Activated T-cell treated with anti-CD3 and anti-CD28 coated beads, Interleukin-2, amount 50 U/mL, for 24 hours (primary cell): Measurements from ENCODE around the gene SREBF1.

ENCODE experiments used
- DNase-seq: peaks from one replicate; pipeline ENCODE4 v3.0.0-alpha.2; 2020
- H3K27ac Mint-ChIP-seq: 2 replicates; pipeline ENCODE4 v1.8.0; 2020; ENCODE audit warnings: mild to moderate bottlenecking, mixed read lengths
- H3K27me3 Mint-ChIP-seq: 2 replicates; pipeline ENCODE4 v1.8.0; 2020; ENCODE audit warnings: mixed read lengths
- H3K36me3 Mint-ChIP-seq: 2 replicates; pipeline ENCODE4 v1.8.0; 2020; ENCODE audit warnings: low read depth, mixed read lengths
- H3K4me1 Mint-ChIP-seq: 2 replicates; pipeline ENCODE4 v1.8.0; 2020; ENCODE audit warnings: low read depth, mixed read lengths
- H3K4me3 Mint-ChIP-seq: 2 replicates; pipeline ENCODE4 v1.8.0; 2020; ENCODE audit warnings: mild to moderate bottlenecking, moderate library complexity, mixed read lengths
- H3K9me3 Mint-ChIP-seq: 2 replicates; pipeline ENCODE4 v1.8.0; 2020; ENCODE audit warnings: mixed read lengths

SREBF1 gene

DNA sequence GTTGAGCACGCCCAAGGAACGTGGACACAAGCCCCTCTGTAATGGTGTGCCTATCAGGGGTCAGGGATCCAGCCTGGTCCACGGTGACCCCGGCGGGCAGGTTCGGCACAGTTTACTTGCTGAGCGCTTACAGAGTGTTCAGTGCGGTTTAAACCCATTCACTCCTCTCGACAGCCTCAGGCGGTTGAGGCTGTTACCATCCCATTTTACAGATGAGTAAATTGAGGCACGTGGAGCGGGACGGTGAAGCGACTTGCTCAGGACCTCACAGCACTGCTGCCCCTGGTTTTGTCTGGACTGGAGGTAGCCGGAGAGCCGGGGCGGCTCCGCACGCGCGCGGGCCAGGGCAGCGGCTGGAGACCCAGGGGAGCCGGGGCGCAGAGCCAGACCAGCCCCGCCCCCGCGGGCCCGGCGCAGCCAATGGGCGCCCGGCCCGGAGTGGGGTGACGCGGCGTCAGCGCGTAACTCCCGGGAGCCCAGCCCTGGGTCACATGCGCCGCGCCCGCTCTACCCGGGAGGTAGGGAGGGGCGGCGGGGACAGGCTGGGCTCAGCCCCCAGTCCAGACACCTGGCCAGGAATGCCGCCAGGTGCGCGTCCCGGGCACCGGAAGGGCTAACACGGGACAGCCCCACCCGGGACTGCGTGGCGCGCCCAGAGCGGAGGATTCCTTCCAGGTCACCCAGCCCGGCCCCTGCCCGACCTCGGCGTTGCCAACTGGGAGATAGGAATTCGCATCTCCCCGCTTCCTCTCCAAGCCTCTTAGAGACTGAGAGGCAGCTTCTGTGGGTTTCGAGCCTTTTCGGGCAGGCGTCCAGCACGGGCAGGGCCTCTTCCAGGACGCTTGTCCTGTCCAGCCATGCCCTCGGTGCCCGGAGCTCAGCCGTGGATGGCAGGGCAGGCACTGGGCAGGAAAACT is 3.3 kb upstream of the SREBF1 start:
- H3K9me3 Mint-ChIP-seq, result no peaks in the 10 kb centered on the region
- peak overlapping the region; percentile 80 for H3K4me3 Mint-ChIP-seq
- H3K4me1 Mint-ChIP-seq, result peaks cover 49% of the 10 kb centered on the region
- H3K36me3 Mint-ChIP-seq, result peaks cover 13% of the 10 kb centered on the region
- no peaks in the 10 kb centered on the region for H3K27me3 Mint-ChIP-seq
- peak overlapping the region; percentile 93 for H3K27ac Mint-ChIP-seq
- DNase-seq, result peak; percentile 89

DNA sequence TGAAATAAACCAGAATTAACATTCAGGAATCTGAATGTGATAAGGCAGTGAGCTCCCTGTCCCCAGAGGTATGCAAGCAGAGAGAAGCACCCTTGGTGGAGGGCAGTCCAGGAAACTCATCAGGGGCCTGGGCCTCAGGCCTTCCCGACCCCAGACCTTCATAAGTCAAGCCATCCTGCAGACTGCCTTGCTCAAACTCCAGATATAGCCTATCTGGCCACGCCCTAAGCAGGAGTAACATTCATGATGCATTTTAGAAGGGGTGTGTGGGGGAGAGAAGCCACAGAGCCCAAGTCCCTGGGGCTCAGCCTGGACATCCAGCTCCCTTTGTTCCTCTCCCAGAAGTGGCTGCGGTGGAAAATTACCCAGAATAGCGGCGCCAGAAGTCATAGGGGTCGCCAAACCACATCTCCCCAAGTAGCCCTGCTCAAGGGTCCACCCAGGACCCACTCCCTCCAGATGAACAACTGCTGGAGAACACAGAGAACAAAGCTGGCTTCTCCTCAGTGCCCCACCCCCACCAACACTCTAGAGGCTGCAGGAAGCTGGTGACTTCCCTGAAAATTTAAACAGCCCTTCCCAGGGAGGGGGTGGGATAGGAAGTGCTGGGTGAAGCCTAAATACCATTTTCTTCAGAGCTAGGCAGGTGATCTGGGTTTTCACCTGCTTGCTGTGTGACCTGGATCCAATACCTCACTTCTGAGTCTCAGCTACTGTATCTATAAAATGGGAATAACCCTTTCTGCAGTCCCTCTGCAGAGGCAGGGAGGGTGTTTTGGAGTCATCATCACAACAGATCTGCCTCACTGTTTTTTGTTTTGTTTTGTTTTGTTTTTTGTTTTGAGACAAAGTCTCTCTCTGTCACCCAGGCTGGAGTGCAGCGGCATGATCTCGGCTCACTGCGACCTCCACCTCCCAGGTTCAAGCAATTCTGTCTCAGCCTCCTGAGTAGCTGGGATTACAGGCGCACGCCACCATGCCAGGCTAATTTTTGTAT is 1.5 kb upstream of the SREBF1 start:
- H3K27me3 Mint-ChIP-seq, result no peaks in the 10 kb centered on the region

DNA sequence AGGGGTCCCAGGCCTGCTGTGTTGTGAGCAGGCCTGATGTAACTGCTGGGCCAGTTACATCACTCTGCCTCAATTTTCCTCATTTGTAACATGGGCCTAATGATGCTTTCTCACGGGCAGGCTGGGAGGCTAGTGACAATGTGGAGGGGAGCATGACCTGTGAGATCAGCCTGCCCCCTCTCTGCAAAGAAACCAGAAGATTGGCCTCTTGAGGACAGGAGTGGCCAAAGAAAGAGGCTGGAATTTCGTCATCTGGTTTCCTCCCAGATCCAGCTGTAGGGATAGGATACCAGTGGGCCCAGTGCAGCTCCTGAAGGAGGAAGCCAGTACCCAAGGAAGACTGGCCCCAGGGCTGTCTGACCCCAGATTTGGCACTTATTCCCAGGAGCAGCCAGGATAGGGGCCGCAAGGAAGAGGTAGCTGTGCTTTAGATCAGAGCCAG is 615 bp upstream of the SREBF1 start:
- Mint-ChIP-seq H3K4me1 (peaks cover 69% of the 10 kb centered on the region), H3K27ac (peak overlapping the region; percentile 97), H3K27me3 (no peaks in the 10 kb centered on the region), H3K4me3 (peak overlapping the region; percentile 94), H3K36me3 (peaks cover 32% of the 10 kb centered on the region), H3K9me3 (no peaks in the 10 kb centered on the region)
- no peak for DNase-seq

More for the DNA sequence above, 1.5 kb upstream of the SREBF1 start:
- no peaks in the 10 kb centered on the region for H3K9me3 Mint-ChIP-seq
- peak overlapping the region; percentile 97 for H3K27ac Mint-ChIP-seq
- peaks cover 31% of the 10 kb centered on the region for H3K36me3 Mint-ChIP-seq
- DNase-seq, result no peak
- H3K4me3 Mint-ChIP-seq, result peak overlapping the region; percentile 25
- H3K4me1 Mint-ChIP-seq, result peaks cover 67% of the 10 kb centered on the region

DNA sequence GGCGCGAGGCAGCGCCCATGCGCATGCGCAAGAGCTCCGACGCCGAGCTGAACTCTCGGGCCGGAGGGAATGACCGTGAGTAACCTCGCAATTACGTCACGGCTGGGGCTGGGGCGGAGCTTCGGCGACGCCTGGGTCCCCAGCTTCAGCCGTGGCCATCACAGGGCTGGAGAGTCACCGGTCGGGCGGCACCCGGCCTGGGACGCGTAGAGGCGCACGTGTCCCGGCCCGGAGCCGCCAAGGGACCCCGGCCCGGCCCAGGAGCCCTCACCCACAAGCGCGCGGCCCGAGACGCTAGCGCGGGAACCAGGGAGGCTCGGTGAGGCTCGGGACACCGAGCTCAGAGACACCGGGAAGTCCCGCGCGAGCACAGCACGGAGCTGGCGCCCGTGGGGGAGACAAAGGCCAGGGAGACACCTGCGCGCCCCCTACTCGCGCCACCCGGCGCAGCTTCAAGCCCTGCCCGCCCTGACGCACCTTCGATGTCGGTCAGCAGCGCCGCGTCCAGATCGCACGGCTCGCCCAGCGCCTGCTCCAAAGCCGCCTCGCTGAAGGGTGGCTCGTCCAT is 452 bp downstream of the SREBF1 start:
- Mint-ChIP-seq H3K4me3 (peak overlapping the region; percentile 94), H3K27me3 (no peaks in the 10 kb centered on the region), H3K9me3 (no peaks in the 10 kb centered on the region), H3K27ac (peak overlapping the region; percentile 97), H3K36me3 (peaks cover 43% of the 10 kb centered on the region), H3K4me1 (peaks cover 77% of the 10 kb centered on the region)
- DNase-seq, result peak; percentile 98

DNA sequence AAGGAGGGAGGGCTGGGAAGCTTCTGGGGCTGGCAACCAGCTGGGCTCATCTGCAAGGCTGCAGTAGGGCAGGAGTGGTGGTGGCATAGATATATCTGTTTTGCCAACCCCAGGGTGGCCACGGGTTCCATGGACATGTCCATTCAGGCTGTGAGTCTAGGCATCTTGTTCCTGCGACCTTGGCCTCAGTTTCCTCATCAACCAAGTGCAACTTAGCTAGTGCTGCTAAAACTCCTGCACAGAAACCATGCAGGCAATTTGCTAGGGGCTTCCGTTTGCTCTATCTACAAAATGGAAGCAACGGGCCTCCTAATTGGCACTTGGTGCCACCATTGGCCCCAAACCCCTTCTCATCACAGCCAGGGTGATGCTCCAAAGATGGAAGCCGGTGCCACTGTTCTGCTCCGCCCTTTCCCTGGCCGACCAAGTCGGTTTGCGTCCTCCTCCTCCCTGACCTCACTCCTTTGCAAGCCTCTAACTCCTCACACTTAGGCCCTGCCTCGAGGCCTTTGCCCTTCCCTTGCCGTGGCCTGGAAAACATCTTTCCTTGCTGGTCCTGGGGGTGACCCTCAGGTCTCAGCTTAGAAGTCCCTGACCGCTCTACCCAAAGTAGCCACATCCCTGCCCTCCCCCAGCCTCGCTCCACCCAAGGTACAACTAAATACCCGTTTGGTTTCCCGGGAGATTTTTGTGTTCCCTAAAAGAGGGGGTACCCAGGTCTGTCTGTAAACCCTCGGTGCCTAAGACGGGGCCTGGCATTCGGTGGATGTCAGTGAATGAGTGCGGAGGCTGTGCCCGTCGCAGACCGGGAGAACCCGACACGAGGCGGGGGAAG is 1.2 kb downstream of the SREBF1 start:
- H3K36me3 Mint-ChIP-seq, result peaks cover 50% of the 10 kb centered on the region
- H3K27me3 Mint-ChIP-seq, result no peaks in the 10 kb centered on the region
- H3K4me1 Mint-ChIP-seq, result peaks cover 77% of the 10 kb centered on the region
- H3K27ac Mint-ChIP-seq, result peak overlapping the region; percentile 97
- peak overlapping the region; percentile 94 for H3K4me3 Mint-ChIP-seq
- no peak for DNase-seq
- no peaks in the 10 kb centered on the region for H3K9me3 Mint-ChIP-seq

DNA sequence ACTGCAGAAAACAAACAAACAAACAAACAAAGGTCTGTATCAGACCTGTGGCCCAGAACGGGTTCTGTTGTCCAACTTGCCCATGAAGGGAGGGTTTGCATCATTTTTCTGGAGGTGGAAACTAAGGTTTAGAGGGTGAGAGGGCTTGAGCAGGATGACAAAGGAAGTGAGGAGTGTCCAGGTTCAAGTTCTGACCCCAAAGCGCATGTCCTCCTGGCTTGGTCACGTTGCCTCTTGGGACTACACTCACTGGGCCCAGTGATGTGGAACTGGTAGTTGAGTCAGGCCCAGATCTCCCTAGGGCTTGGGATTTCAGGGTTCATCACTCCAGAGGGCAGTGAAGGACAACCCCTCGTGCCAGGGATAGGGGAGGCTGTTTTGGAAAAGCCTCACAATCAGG is 1.8 kb downstream of the SREBF1 start:
- no peaks in the 10 kb centered on the region for H3K27me3 Mint-ChIP-seq
- peaks cover 57% of the 10 kb centered on the region for H3K36me3 Mint-ChIP-seq
- H3K4me3 Mint-ChIP-seq, result peak overlapping the region; percentile 94
- peaks cover 80% of the 10 kb centered on the region for H3K4me1 Mint-ChIP-seq
- peak overlapping the region; percentile 97 for H3K27ac Mint-ChIP-seq
- DNase-seq, result no peak
- H3K9me3 Mint-ChIP-seq, result no peaks in the 10 kb centered on the region

DNA sequence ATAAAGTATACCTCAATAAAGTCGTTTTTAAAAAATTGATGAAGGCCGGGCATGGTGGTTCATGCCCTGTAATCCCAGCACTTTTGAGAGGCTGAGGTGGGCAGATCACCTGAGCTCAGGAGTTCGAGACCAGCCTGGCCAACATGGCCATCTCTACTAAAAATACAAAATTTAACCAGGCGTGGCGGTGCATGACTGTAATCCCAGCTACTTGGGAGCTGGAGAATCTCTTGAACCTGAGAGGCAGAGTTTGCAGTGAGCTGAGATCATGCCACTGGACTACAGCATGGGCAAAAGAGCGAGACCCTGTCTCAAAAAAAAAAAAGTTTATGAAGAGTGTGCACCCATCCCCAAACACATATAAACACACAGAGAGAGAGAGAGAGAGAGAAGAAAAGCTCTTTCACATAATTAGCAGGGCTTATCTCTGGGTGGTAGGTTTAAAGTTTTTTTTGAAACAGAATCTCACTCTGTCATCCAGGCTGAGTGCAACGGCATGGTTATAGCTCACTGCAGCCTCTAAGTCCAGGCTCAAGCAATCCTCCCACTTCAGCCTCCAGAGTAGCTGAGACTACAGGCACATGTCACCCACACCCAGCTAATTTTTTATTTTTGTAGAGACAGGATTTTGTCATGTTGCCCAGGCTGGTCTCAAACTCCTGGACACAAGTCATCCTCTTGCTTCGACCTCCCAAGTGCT is 3.0 kb downstream of the SREBF1 start:
- Mint-ChIP-seq H3K36me3 (peaks cover 64% of the 10 kb centered on the region), H3K9me3 (no peaks in the 10 kb centered on the region), H3K27ac (peak overlapping the region; percentile 97), H3K27me3 (no peaks in the 10 kb centered on the region), H3K4me3 (peak overlapping the region; percentile 94), H3K4me1 (peaks cover 76% of the 10 kb centered on the region)
- DNase-seq, result no peak

DNA sequence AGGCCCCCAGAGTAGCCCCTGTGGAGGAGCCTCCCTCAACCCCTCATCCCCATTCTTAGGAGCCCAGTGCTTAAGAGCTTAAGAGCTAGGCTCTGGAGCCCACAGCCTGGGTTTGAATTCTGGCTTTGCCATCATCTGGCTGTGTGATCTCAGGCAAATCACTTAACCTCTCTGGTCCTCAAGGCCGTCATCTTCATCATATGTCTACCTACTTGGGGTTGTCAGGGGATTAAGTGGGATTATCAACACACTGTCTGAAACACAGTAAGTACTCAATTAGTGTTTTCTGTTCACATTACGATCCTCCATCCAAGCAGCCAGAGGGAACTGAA is 4.8 kb downstream of the SREBF1 start:
- Mint-ChIP-seq H3K4me3 (no peak overlapping the region), H3K36me3 (peaks cover 80% of the 10 kb centered on the region)

DNA sequence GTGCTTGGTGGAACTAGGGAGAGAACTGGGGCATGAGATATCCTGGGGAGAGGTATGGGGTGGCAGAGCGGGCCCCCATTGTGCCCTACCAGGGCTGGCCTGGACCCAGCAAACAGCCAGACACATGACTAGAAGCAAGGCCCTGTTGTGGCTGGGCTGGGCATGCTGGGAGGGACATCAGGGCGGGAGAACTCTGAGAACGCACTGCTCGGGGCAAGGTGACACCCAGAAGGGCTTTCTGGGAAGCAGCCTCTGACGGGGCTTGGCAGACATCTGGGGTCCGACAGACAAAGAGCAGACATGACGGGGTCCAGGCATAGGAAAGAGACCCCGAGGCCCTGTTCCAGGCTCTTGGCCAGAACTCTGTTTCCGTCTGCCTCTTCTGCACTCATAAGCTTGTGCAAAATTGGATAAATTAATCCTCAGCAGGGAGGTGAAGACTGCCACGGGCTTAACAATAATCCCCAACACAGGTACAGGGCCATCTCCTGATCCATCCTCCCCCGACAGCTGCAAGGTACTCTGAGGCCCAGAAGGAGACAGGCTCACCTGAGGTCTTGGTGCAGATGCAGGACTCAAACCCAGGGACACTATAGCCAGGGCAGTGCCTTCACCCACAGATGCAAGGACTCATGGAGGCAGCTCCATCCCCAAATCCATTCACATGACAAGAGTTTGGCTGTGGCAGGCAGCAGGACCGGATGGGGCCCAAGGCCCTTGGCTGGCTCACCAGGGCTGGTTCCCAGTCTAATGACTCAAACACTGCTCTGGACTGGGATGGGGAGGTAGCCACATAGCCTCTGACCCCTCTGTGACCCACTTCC is 5.4 kb downstream of the SREBF1 start:
- no peak overlapping the region for H3K4me3 Mint-ChIP-seq
- DNase-seq, result no peak
- no peaks in the 10 kb centered on the region for H3K9me3 Mint-ChIP-seq
- peaks cover 85% of the 10 kb centered on the region for H3K36me3 Mint-ChIP-seq
- H3K4me1 Mint-ChIP-seq, result peaks cover 77% of the 10 kb centered on the region
- H3K27me3 Mint-ChIP-seq, result no peaks in the 10 kb centered on the region
- peak overlapping the region; percentile 53 for H3K27ac Mint-ChIP-seq

More for the DNA sequence above, 4.8 kb downstream of the SREBF1 start:
- DNase-seq, result no peak
- Mint-ChIP-seq H3K27me3 (no peaks in the 10 kb centered on the region), H3K9me3 (no peaks in the 10 kb centered on the region), H3K27ac (peak overlapping the region; percentile 59), H3K4me1 (peaks cover 73% of the 10 kb centered on the region)

DNA sequence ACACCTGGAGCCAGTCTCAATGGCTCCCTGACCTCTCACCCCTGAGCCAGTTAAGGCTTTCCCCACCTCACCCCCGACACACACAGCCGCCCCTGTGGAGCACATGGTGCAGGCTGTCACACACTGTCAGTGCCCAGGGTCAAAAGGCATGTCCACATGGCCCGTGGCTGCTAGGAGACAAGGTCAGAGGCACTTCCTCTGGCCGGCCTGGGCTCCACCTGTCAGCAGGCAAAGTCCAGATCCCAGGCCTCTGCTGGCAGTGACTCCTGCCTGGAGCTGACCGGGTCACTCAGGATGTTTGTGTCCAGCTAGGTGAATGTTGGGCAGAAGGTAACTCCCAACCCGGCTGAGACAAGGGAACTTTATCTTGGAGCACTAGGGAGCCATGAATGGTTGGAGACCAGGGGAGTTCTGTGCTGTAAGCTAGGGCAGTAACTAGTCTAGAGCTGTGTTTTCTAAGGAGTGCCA is 6.0 kb downstream of the SREBF1 start:
- peaks cover 80% of the 10 kb centered on the region for H3K4me1 Mint-ChIP-seq
- H3K36me3 Mint-ChIP-seq, result peaks cover 88% of the 10 kb centered on the region
- H3K9me3 Mint-ChIP-seq, result no peaks in the 10 kb centered on the region

DNA sequence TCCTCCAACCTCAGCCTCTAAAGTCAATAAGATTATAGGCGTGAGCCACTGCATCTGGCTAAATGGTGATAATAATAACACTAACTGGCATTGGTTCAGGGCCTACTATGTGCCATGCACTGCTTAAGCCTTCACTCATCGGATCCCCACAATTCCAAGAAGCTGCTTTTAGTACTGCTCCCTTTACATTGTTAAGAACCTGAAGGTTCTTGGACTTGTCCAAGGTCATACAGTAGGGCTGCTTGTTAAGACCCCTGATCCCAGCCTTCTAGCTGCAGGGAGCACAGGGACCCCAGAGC is 6.6 kb downstream of the SREBF1 start:
- Mint-ChIP-seq H3K27me3 (no peaks in the 10 kb centered on the region), H3K9me3 (no peaks in the 10 kb centered on the region), H3K36me3 (peaks cover 86% of the 10 kb centered on the region), H3K4me3 (no peak overlapping the region), H3K4me1 (peaks cover 80% of the 10 kb centered on the region), H3K27ac (peak overlapping the region; percentile 8)
- no peak for DNase-seq

More for the DNA sequence above, 6.0 kb downstream of the SREBF1 start:
- H3K4me3 Mint-ChIP-seq, result no peak overlapping the region
- no peaks in the 10 kb centered on the region for H3K27me3 Mint-ChIP-seq
- DNase-seq, result no peak
- peak overlapping the region; percentile 53 for H3K27ac Mint-ChIP-seq

DNA sequence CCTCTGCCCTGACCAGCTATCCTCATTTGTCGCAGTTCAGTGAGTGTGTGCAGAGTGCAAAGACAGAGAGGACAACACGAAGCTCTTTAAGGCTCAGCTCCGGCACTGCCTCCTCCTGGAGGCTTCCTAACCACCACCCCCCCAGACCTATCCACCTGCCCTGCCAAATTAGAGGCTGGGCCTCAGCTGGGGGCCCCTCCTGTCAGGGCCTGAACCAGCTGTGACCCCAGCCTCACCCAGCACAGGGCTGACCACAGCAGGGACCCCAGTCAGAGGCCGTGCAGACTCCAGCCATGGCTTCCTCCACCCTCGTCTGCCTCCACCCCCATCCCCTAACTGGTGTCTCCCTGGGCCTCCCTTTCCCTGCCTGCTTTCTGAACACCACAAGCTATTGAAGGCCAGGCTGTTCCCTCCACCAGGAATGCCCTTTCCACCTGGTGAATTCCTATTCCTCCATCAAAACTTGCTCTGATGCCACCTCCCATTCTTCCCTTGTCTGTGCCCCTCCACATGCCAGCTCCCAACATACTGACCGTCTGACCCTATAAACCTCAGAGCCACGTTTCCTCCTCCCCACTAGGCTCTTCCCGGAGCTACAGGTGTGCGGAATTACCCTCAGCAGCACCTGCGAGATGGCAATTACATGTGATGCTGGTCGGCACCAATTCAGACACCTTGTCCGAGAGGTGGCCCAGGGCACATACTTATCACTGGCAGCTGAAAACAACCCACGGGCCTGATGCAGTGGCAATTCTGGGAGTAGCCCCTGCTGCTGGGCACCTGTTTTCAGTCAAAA is 8.8 kb downstream of the SREBF1 start:
- peaks cover 80% of the 10 kb centered on the region for H3K4me1 Mint-ChIP-seq
- no peak overlapping the region for H3K4me3 Mint-ChIP-seq
- H3K9me3 Mint-ChIP-seq, result no peaks in the 10 kb centered on the region
- no peaks in the 10 kb centered on the region for H3K27me3 Mint-ChIP-seq
- H3K36me3 Mint-ChIP-seq, result peaks cover 70% of the 10 kb centered on the region
- DNase-seq, result no peak
- no peak overlapping the region for H3K27ac Mint-ChIP-seq
